Measurements from ENCODE around the gene TSSC4.
"Not testable (repeated sequence)": the region's sequence is repeated elsewhere in the genome, so short reads cannot be mapped to it uniquely, and the experiment has no call there.

The TSSC4 gene

DNA sequence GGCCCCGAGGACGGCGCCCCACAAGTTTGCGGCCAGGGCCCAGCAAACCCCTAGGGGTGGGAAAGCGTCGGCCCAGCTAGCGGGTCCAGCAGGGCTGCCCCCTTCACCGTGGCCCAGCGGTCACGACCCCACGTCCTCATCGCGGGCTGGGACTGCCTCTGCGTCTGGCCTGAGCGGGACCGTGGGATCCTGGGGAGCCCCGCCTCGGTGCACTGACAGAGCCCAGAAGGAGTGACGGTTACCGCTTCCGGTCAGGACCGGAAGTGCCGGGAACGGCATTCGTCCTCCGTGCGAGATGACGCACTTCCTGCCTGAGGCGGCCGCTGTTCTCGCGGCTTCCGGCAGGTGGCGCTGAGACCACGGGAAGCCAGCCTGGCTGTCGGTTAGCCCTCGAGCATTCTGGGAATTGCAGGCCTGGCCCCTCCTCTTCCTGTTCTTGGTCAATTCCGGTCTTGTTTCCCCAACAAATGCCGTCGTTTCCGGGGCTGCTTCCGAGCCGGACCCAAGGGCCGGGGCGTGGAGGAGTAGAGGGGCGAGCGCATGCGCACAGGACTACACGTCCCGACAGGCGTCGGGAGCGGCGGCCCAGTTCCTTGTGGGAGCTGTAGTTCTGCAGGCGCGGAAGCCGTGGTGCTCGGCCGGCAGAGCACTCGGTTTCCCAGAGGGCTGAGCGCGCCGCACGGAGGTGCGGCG is at the start of gene TSSC4:
Gene TSSC4 (plus strand): TSS at position 682 of the 693 bp plus-strand sequence. CDS start 1,884 bp downstream, outside the sequence.
- peak; percentile 100 for DNase-seq

DNA sequence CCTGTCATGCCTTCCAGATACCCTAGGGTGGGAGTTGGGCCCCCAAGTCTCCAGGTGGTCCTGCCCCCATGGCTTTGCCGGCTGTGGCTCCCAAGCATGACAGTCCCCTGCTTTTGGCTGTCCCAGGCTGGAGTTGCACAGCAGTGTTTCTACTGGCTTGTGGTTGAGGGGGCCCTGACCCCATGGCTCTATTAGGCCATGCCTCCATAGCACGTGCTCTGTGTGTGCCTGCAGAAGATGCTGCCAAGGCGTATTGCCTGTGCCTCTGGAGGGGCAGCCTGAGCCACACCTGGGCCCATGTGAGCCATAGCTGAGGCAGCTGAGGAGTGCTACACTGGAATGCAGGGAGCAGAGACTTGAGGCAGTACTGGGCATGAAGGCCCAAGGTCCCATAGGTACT is 48.8 kb upstream of the TSSC4 start:
- no peak for DNase-seq

DNA sequence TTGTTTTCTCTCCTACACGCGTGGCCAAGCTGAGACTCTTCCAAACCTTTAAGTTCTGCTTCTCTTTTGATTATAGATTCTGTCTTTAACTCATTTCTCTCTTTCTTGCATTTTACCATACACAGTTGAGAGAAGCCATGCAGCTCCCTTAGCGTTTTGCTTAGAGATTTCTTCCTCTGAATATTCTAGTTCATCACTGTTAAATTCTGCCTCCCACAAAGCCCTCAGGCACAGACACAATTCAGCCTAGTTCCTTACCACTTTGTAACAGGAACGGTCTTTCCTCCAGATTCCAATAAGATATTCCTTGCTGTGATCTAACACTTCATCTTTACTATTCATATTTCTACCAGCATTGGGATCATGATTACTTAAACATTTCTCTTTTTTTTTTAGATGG is 48.1 kb upstream of the TSSC4 start:
- DNase-seq, result no peak

DNA sequence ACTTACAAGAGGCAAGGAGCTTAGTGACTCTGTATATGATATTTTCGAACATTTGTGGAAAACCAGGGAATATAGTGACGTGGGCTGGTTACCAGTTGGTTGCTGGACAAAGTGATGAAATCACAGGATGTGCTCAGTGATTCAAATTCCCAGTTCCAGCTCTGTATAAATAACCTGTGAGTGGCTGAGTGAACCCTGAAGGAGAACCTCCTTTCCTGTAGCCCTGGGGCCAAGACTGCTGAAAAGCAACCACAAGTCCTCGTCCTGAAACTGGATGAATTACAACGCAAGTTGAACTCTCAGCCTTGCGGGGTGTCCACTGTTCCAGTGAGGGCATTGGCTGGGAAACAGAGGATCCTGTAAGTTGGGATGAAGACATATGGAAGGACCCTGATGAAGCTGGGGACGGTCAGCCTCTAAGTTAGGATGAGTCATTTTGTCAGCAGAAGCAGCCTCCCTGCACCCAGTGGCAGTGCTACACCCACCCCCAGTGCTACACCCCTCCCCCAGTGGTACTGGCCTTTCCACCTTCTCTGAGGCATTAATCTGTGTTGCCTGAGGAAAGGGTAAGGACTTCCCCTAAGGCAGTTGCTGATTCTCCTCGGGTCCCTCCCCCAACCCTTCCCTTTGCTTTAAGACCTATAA is 45.4 kb upstream of the TSSC4 start:
- DNase-seq, result no peak

DNA sequence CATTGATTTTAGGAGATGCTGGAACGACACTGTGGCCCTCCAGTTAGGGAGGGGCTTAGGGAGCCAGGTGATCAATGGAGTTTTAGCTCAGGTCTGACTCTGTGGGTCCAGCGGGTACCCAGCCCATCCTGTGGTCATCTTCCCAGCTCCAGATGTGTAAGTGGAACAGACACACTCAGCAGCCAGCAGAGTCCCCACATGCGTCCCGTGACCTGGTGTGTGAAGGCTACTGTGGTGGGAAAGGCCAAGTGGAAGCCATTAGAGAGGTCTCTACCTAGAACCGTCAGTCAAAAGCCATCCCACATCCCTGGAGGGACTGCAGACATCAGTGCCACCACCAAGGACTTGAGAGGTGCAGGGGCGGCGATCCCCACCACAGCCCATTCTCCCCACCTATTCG is 43.3 kb upstream of the TSSC4 start:
- DNase-seq, result no peak

DNA sequence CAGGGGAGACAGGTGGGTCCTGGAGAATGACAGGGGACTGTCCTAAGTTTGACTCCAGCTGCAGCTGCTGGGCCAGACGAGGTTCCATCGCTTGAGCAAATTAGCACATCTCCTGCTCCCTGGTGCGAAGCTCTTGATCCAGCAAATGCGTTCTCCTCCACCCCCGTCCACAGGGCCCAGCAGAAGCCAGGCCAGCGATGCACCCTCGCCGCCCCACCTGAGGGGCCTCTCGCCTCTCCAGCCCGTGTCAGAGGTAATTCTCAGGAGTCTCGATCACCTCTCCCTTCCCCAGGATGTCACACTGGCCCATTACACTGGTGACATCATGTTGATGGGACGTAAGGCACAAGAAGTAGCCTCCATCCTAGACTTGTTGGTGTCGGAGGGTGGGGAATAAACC is 42.9 kb upstream of the TSSC4 start:
- not testable (repeated sequence) for DNase-seq

DNA sequence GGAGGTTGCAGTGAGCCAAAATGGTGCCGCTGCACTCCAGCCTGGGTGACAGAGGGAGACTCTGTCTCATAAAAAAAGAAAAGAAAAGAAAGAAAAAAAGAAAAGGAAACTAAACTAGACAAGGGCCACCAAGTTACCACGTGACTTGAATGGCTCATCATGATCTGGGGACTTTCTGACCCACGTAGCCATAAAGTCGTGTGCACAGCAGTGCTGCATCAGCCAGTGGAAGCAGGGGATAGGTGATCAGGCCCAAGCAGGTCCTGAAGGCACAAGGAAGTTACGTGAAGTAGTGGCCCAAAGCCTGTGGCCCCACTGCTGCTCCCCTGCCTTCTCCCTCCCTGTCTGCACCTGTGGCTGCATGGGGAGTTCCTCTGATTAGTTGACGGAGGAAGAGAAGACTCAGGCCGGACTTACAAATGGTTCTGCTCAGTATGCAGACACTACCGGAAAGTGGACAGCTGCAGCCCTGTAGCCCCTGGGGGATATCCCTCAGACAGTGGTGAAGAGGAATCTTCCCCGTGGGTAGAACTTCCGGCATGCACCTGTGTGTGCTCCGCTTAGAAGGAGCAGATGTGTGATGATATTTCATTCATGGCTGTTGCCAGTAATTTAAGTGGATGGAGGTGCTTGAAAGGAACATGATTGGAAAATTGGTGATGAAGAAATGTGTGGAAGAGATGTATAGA is 41.7 kb upstream of the TSSC4 start:
- DNase-seq, result no peak

DNA sequence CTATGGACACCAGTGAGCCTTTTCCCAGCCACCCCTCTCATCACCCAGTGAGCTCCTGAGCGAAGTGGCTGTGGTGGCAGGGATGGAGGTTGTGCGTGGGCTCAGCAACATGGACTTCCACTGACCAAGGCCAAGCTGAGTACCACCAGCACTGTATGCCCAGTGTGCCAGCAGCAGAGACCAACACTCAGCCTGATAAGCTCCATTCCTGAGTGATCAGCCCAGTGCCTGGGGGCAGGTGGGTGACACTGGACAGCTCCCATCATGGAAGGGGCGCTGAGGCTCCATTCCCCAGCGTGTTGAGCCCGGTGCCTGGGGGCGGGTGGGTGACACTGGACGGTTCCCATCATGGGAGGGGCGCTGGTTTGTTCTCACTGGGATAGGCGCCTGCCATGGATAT is 41.0 kb upstream of the TSSC4 start:
- DNase-seq, result no peak

DNA sequence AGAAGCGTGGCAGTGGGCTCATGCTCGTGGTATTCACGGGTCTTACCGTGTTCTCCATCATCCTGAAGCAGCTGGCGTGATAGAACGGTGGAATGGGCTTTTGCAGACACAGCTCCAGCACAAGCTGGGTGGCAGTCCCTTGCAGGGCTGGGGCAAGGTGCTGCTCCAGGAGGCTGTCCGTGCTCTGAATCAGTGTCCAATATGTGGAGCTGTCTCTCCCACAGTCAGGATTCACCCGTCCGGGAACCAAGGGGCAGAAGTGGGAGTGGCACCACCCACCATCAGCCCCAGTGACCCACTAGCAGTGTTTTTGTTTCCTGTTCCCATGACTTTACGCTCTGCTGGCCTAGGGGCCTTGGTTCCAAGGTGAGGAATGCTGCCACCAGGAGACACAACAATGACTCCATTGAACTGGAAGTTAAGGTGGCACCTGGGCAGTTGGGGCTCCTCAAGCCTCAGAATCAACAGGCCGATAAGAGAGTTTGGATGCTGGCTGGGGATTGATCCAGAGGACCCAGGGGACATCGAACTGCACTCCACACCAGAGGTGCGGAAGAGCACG is 40.4 kb upstream of the TSSC4 start:
- no peak for DNase-seq

DNA sequence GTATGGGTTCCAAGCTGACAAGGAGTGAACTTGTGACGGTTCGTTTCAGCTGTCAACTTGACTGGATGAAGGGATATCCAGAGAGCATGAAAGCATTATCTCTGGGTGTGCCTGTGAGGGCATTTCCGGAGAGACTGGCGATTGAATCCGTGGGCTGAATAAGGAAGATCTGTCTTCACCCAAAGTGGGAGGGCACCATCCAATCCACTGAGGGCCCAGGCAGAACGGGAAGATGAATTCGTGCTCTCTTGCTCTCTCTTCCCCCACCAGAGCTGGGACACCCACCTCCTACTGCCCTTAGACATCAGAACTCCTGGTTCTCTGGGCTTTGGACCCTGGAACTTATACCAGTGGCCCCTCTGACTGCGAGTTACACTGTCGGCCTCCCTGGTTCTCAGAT is 39.0 kb upstream of the TSSC4 start:
- peak in 1 of 2 donors; percentile 4 for DNase-seq

DNA sequence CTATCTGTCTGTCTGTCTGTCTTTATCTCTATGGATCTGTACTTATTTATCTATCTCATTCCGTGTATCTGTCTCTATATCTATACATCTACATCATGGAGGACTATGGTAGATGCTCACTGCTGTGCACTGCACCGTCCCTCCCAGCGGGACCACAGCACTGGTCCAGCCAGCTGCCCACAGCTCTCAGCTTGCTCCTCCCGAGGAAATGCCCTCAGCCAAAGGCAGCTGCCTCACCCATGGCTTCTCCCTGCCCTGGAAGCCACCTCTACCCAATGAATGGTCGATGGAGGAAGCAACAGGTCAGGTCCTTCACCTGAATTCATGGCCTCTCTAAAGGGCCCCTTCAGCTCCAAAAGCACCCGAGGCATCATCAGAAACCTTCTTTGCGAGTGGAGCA is 38.1 kb upstream of the TSSC4 start:
- DNase-seq, result no peak

DNA sequence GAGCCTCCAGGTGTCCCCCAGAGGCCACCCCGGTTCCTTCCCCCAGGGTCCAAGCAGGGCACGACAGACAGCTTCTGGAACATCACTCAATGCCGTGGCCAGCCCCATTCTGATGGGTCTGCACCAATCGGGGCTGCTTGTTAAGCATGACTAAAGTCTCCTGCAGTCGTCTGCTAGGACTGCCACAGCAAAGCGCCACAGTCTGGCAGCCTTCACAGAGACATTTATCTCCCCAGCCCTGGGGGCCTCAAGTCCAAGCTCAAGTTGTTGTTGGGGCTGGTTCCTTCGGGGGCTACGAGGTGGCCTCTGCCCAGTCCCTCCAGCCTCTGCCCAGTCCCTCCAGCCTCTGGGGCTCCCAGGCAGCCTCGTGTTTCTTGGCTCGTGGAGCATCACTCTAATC is 37.4 kb upstream of the TSSC4 start:
- DNase-seq, result peak in 1 of 2 donors; percentile 6

DNA sequence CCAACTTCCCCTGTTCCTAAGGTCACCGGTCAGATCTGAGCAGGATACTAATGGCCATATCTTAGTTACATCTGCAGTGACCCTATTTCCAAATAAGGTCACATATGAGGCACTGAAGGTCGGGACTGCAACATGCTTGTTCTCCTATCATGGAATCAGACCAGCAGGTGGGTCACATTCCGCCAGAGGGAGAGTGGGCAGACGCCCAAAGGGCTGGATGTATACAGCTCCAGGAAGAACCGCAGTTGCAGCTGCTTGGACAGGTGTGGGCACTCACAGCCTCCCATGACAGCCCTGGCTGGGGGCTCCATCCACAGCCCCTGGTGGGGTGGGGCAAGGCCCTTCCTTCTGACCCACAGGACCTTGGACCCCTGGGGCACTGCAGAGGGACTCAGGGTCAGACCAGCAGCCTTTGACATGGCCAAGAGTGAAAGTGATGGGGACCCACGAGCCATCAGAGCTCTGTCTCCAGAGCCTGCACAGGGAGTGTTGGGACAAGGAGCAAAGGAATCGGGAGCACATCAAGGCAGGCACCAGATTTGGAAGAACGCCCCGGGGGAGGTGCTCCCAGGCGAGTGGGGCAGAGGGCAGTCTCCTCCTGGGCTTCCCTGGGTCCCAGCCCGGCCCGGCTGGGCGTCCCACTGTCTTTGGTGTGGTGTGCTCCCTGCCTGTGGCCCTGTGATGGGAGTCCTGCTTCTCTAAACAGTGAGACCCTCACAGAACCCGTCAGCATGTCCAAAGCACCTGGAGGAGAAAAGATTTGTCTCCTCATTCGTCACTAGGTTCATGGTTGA is 36.8 kb upstream of the TSSC4 start:
- no peak for DNase-seq

DNA sequence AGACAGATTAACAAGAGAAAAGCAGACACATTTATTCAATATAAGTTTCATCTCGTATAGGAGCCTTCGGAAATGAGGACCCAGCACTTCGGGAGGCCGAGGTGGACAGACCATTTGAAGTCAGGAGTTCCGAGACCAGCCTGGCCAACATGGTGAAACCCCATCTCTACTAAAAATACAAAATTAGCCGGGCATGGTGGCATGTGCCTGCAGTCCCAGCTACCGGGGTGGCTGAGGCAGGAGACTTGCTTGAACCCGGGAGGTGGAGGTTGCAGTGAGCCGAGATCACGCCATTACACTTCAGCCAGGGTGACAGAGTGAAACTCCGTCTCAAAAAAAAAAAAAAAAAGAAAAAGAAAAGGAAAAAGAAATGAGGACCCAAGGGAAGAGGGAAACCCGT is 36.2 kb upstream of the TSSC4 start:
- DNase-seq, result not testable (repeated sequence)

DNA sequence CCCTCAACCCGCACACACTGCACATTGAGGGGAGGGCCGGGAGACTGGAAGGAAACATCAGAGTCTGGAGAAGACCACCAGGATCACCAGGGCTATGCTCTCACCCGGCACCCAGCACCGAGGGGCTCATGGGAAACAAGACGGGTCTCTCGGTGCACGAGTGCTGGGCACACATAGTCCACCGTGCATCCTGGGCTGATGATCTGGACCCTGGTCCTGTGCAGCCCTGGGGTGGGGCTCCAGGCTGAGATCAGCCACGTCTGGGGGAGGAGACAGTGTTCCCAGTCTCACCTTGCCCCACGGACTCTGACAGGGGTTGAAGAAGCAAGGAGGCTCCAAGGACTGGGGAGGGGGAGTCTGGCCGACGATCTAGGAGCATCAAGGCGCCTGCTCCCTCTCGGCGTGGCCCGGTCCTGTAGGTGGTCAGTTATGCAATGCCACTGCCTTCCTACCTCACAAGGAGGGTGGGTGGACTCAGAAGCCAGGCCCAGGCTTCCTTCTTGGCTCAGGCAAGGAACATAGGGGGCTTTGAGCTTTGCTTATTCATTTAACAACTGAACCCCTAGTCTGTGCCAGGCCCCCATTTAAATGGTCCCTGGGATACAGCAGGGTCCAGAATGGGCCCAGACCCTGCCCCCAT is 34.9 kb upstream of the TSSC4 start:
- DNase-seq, result no peak

DNA sequence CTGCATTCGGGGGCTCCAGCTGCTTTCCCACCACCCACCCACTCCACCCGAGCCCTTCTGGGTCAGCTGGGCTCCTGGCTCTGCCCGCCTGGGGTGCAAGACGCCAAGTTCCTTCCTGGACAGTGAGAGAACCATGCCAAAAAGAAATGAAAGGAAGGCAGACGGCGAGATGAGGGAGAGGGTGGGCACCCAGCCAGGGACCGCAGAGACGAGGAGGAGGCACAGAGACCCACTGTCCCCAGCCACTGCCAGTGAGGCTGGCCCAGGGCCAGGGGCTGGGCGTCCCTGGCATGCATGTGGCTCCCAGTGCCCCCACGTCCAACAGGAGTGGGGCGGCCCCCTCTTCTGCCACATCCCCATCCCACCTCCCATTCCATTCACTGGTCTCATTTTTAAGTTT is 34.3 kb upstream of the TSSC4 start:
- no peak for DNase-seq

DNA sequence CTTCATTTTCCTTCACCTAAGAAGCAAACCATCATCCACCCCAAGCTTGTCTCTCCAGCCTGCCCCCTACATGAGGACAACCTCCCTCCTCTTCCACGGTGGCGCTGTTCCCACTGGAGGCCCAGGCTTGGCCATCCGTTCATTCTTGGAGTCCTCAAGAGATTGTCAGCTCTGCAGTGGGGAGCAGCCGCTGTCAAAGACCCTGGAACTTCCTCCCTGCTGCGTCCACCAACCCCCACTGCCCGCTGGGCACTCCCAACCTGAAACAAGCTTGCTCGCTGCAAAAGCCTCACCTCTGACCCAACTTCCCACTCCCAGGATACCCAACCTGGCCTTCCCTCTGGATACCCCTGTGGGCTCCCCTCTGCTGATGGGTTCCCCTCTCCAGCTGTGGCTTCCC is 33.8 kb upstream of the TSSC4 start:
- DNase-seq, result no peak

DNA sequence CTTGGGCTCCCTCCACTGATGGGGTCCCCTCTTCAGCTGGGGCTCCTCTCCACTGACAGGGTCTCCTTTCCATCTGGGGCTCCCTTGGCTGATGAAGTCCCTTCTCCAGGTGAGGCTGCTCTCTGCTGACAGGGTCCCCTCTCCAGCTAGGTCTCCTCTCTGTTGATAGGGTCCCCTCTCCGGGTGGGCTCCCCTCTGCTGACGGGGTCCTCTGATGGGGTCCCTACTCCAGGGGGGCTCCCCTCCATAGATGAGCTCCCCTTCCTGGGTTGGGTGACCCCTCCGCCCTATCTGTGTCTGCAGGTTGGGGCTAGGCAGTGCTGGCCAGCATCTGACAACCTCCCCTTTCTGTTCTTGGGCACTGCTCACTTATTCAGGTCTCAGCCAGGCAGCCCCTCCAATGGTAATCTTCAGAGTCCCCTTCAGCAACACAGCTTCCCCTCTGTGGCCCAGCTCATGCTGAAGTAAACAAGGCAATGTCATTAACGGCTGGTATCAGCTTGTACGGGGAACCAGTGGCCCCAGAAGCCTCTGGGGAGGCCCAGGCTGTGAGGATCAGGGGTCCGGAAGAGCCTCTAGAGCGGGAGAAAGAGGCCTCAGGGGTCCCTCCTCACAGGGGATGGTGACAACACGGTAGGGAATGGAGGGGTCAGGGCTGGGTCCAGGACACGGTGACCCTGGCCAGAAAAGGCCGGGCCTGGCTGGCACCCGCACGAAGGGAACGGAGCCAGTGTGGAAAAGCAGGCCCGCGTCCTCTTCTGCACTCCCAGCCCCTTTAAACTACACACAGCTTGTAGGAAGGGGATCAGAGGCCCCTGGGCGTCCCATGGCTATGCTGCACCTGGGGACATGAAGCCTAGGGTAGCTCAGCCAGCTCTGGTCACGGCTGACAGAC is 33.0 kb upstream of the TSSC4 start:
- no peak for DNase-seq

DNA sequence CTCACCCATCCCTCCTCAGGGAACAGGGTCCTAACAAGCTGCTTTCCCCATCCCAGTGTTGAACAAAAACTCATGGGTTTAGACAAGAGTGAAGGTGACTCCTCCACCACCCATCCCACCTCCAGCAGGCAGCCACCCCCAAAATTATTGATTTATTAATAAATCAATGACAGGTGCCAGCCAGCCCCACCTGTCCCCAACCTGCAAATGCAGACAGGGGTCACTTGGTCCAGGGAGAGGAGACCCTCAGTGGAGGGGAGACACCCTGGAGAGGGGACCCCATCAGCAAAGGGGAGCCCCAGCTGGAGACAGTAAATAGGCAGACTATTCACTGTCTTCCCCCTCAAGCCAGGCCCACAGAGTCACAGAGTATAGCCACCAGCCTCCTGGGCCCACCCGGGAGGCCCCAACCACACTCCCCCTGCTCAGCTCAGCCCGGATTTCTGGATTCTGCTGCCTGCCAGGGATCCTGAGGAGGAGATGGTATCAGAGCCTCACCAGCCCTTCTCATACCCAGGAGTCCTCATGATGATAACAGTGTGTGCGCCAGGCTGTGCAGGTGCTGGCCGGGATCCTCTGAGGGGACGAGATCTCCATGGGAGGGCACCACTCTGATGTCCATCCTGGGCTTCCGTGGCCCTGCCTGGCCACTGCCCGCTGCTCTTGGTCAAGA is 32.2 kb upstream of the TSSC4 start:
- no peak for DNase-seq

DNA sequence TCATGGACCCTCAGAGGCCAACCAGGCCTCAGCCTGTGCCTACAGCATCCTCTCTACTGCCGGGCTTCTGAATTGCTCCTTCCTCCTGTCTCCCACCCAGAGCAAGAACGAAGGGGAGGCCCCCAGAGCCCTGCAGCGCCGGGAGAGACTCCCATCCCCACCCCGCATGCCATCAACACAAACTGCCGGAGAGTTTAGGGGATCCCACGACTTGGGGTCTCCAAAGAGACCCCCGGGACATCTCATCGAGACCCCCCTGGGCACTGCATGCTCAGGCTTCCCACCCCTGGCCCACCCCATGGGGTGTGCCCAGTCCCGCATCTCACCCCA is 31.7 kb upstream of the TSSC4 start:
- DNase-seq, result peak in 1 of 2 donors; percentile 8

DNA sequence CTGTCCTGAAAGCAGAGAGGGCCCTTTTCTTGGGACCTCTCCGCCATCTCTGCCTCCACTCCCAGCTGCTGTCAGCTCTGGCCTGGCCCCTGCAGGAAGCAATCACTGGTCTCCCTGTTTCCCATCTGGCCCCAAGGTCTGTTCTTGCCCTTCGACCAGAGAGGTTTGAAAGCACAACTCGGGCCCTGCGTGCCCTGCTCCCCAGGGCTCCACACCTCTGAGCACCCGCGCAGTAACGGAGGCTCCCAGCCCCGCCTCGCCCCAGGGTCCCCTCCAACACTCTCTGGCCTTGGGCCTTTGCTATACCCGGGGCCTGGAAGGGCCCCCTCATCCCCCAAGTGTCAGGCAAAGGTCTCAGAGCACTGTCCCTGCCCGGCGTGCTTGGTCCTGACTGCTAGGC is 31.2 kb upstream of the TSSC4 start:
- DNase-seq, result peak in 1 of 2 donors; percentile 9

Data from CD4-positive, alpha-beta T cell treated with Interleukin-4 for 1 hour (primary cell).